GM19395 (cell line): Measurements from ENCODE around the gene MROH2B.

ENCODE experiments used
- ATAC-seq: cut with Tn5 transposase; IDR thresholded peaks from one replicate; pipeline ENCODE4 v1.9.1; 2021; ENCODE audit warnings: mild to moderate bottlenecking, moderate library complexity; ENCODE audit not compliant: unreplicated experiment

The MROH2B gene

GRCh38 chr5:40976041-40976440 lies 95.1 kb downstream of the MROH2B start:
- ATAC-seq: no peak

- ATAC-seq: no peak
These were observed 97.7 kb downstream of the MROH2B start for GRCh38 chr5:40973364-40974004.

- no peak for ATAC-seq
These were observed 98.7 kb downstream of the MROH2B start for GRCh38 chr5:40972434-40972833.

- ATAC-seq: no peak
These were observed 108.8 kb downstream of the MROH2B start for GRCh38 chr5:40962207-40962955.

- ATAC-seq: no peak
These were observed 111.1 kb downstream of the MROH2B start for GRCh38 chr5:40960037-40960436.

GRCh38 chr5:40958811-40959210 lies 112.3 kb downstream of the MROH2B start:
- no peak for ATAC-seq

GRCh38 chr5:40957048-40957447 lies 114.1 kb downstream of the MROH2B start:
- ATAC-seq: no peak

GRCh38 chr5:40955313-40955712 lies 115.8 kb downstream of the MROH2B start:
- no peak for ATAC-seq
